HEK293 (cell line): ENCODE measurements around the gene HOXD1.

Experiments
- CTCF ChIA-PET: fragments of 350-600 bp; formaldehyde crosslinking; extraction: SDS; loops from one replicate; lab custom pipeline; 2021; ENCODE audit warnings: antibody characterized with exemption; lab: Yijun Ruan, JAX
- POLR2A ChIA-PET: fragments of 300-600 bp; formaldehyde crosslinking; extraction: SDS; loops from one replicate; lab custom pipeline; 2020; ENCODE audit warnings: antibody characterized with exemption, inconsistent platforms; lab: Yijun Ruan, JAX
- H3K27ac ChIP-seq: fragments of 200-500 bp; sonication (Bioruptor generic); 2 replicates; pipeline ENCODE4 v1.5.1; 2014; ENCODE audit warnings: low read depth, low read length, control low read depth, inconsistent platforms; ENCODE audit errors: extremely low read depth
- H3K36me3 ChIP-seq, 2 experiments: fragments of 200-500 bp in 1 of 2; sonication (Bioruptor generic) in 1 of 2; 1 replicate in 1 of 2; 2 replicates in 1 of 2; pipeline ENCODE4 v1.5.1; 2014 to 2017; ENCODE audit warnings: inconsistent platforms in 2 of 2, low read length in 2 of 2; ENCODE audit not compliant: control insufficient read depth in 2 of 2, insufficient read depth in 1 of 2
- H3K4me1 ChIP-seq: fragments of 200-500 bp; sonication (Bioruptor generic); 2 replicates; pipeline ENCODE4 v1.5.1; 2014; ENCODE audit warnings: mild to moderate bottlenecking, low read length, inconsistent platforms; ENCODE audit not compliant: control insufficient read depth, insufficient read depth
- H3K4me3 ChIP-seq: 2 replicates; pipeline ENCODE4 v1.5.1; 2011; ENCODE audit warnings: low read depth, mild to moderate bottlenecking, control low read depth, low read length, moderate library complexity
- H3K9me3 ChIP-seq: fragments of 200-500 bp; sonication (Bioruptor generic); 2 replicates; pipeline ENCODE4 v1.5.1; 2014; ENCODE audit warnings: low read depth, low read length, inconsistent platforms; ENCODE audit not compliant: control insufficient read depth, insufficient read depth
- GLIS1 ChIP-seq: fragments of 450-650 bp; formaldehyde crosslinking; IDR thresholded peaks from 2 replicates; pipeline ENCODE4 v1.5.1; 2016; ENCODE audit warnings: missing biosample characterization, missing genetic modification characterization
- OSR2 ChIP-seq: fragments of 450-650 bp; formaldehyde crosslinking; IDR thresholded peaks from 2 replicates; pipeline ENCODE4 v1.5.1; 2016; ENCODE audit warnings: missing biosample characterization, missing genetic modification characterization
- SP3 ChIP-seq: fragments of 450-650 bp; formaldehyde crosslinking; IDR thresholded peaks from 2 replicates; pipeline ENCODE4 v1.5.1; 2016; ENCODE audit warnings: missing biosample characterization, missing genetic modification characterization
- ZFP69B ChIP-seq: fragments of 450-650 bp; formaldehyde crosslinking; IDR thresholded peaks from 2 replicates; pipeline ENCODE4 v1.5.1; 2016; ENCODE audit warnings: missing biosample characterization, missing genetic modification characterization
- ZNF132 ChIP-seq: fragments of 450-650 bp; formaldehyde crosslinking; IDR thresholded peaks from 2 replicates; pipeline ENCODE4 v1.5.1; 2017; ENCODE audit warnings: missing biosample characterization, missing genetic modification characterization, borderline replicate concordance
- ZNF138 ChIP-seq: fragments of 450-650 bp; formaldehyde crosslinking; IDR thresholded peaks from 2 replicates; pipeline ENCODE4 v1.5.1; 2016; ENCODE audit warnings: missing biosample characterization, missing genetic modification characterization, borderline replicate concordance
- ZNF140 ChIP-seq: fragments of 450-650 bp; formaldehyde crosslinking; IDR thresholded peaks from 2 replicates; pipeline ENCODE4 v1.5.1; 2016; ENCODE audit warnings: missing biosample characterization, missing genetic modification characterization
- ZNF16 ChIP-seq: fragments of 450-650 bp; formaldehyde crosslinking; IDR thresholded peaks from 2 replicates; pipeline ENCODE4 v1.5.1; 2016; ENCODE audit warnings: low read depth, missing biosample characterization, missing genetic modification characterization
- ZNF24 ChIP-seq: fragments of 450-650 bp; formaldehyde crosslinking; IDR thresholded peaks from 2 replicates; pipeline ENCODE4 v1.5.1; 2016; ENCODE audit warnings: missing biosample characterization, missing genetic modification characterization
- ZNF274 ChIP-seq, 2 experiments: fragments of 200-500 bp in 1 of 2; fragments of 450-650 bp in 1 of 2; sonication (Bioruptor generic) in 1 of 2; formaldehyde crosslinking in 1 of 2; IDR thresholded peaks; 2 replicates each; pipeline versions ENCODE4 v1.5.1 to v1.6.1; 2014 to 2016; ENCODE audit warnings: borderline replicate concordance in 1 of 2, inconsistent platforms in 1 of 2, low read length in 1 of 2, missing biosample characterization in 1 of 2, missing genetic modification characterization in 1 of 2
- ZNF394 ChIP-seq: fragments of 450-650 bp; formaldehyde crosslinking; IDR thresholded peaks from 2 replicates; pipeline ENCODE4 v1.5.1; 2016; ENCODE audit warnings: missing biosample characterization, missing genetic modification characterization, mild to moderate bottlenecking, moderate library complexity, borderline replicate concordance
- ZNF664 ChIP-seq: fragments of 450-650 bp; formaldehyde crosslinking; IDR thresholded peaks from 2 replicates; pipeline ENCODE4 v1.5.1; 2016; ENCODE audit warnings: missing biosample characterization, missing genetic modification characterization
- ZNF76 ChIP-seq: fragments of 450-650 bp; formaldehyde crosslinking; IDR thresholded peaks from 2 replicates; pipeline ENCODE4; 2016; ENCODE audit warnings: low read depth, missing biosample characterization, missing genetic modification characterization, borderline replicate concordance
- ZNF837 ChIP-seq: fragments of 450-650 bp; formaldehyde crosslinking; IDR thresholded peaks from 2 replicates; pipeline ENCODE4 v1.5.1; 2016; ENCODE audit warnings: missing biosample characterization, missing genetic modification characterization
- TF ChIP-seq, protein P1 (sequence below): fragments of 450-650 bp; formaldehyde crosslinking; IDR thresholded peaks from 2 replicates; pipeline ENCODE4 v1.5.1; 2017; ENCODE audit warnings: missing biosample characterization, missing genetic modification characterization
- TF ChIP-seq, protein P2 (sequence below): fragments of 450-650 bp; formaldehyde crosslinking; IDR thresholded peaks from 2 replicates; pipeline ENCODE4 v1.5.1; 2016; ENCODE audit warnings: missing biosample characterization, missing genetic modification characterization
- TF ChIP-seq, protein P3 (sequence below): fragments of 450-650 bp; formaldehyde crosslinking; conservative IDR thresholded peaks from 2 replicates; pipeline ENCODE4 v1.5.1; 2016; ENCODE audit warnings: low read depth, missing biosample characterization, missing genetic modification characterization
- TF ChIP-seq, protein P4 (sequence below): fragments of 450-650 bp; formaldehyde crosslinking; IDR thresholded peaks from 2 replicates; pipeline ENCODE4 v1.5.1; 2016; ENCODE audit warnings: missing biosample characterization, missing genetic modification characterization
- TF ChIP-seq, protein P5 (sequence below): fragments of 450-650 bp; formaldehyde crosslinking; IDR thresholded peaks from 2 replicates; pipeline ENCODE4 v1.5.1; 2017; ENCODE audit warnings: missing biosample characterization, missing genetic modification characterization
- TF ChIP-seq, protein P6 (sequence below): fragments of 450-650 bp; formaldehyde crosslinking; IDR thresholded peaks from 2 replicates; pipeline ENCODE4 v1.5.1; 2016; ENCODE audit warnings: missing biosample characterization, missing genetic modification characterization

HOXD1 gene

DNA sequence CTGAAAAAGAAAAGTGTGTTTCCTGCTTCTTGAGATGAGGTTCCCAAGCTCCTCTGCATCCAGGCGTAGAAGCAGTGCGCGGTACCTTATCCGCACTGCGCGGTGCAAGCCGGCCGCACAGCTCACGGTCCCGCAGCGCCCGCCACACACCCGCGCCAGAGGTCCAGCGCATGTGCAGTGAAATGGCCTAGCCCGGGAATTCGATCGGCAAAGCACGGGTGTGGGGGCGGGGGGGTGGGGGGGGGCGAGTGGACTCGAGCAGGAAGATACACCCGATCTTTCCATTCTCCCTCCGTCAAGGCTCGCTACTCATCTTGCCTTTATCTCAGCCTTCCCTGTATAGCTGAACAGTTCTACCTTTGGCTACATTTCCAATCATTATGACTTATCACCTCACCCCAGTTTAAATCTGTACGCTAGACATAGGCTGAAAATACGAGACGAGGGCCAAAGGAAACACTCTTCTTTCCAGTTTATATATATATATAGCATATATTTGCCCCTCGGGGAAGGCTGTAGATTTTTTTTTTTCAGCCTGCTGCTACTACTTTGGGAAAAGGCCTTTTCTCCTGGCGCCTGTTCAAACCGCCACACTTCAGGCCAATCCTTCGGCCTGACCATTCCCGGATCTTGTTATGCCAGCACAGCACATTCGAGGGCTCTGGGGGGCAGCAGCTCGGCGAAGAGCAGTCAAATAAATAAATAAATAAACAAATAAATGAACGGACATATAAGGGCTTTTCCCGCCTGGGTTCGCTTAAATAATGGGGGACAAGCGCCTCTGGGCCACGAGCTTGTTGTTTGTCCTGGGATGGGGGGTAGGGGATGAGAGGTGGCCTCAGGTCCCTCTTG lies 48.6 kb upstream of the HOXD1 start:
- POLR2A ChIA-PET = interaction anchor here (0.7 to 1.5 kb wide), 5 partner anchors 16 to 499 kb away, joined by 3 to 4 read pairs (median 3); partner anchors contain the start of gene MTX2
- no peaks in the 10 kb centered on the region for H3K9me3 ChIP-seq
- peak overlapping the region; percentile 60; the same call in 1 of the 2 replicates for H3K27ac ChIP-seq
- H3K4me3 ChIP-seq = no peak overlapping the region; the same call in 1 of the 2 replicates
- TF ChIP-seq, protein P1, sequence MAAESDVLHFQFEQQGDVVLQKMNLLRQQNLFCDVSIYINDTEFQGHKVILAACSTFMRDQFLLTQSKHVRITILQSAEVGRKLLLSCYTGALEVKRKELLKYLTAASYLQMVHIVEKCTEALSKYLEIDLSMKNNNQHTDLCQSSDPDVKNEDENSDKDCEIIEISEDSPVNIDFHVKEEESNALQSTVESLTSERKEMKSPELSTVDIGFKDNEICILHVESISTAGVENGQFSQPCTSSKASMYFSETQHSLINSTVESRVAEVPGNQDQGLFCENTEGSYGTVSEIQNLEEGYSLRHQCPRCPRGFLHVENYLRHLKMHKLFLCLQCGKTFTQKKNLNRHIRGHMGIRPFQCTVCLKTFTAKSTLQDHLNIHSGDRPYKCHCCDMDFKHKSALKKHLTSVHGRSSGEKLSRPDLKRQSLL (tag by site-specific recombination) = no peak
- TF ChIP-seq ZNF837 (tag by site-specific recombination) (no peak), SP3 (tag by site-specific recombination) (no peak), ZNF664 (tag by site-specific recombination) (no peak), ZNF394 (tag by site-specific recombination) (no peak), ZNF24 (tag by site-specific recombination) (no peak), GLIS1 (tag by site-specific recombination) (no peak), ZNF16 (tag by site-specific recombination) (no peak), ZNF138 (no peak), ZNF76 (tag by site-specific recombination) (no peak), ZNF132 (no peak), ZFP69B (tag by site-specific recombination) (no peak), OSR2 (tag by site-specific recombination) (no peak), ZNF140 (tag by site-specific recombination) (no peak), ZNF274 (IDR thresholded peaks at IDR 0.05; ENCODE audit: low read length) (no peak), ZNF274 (tag by site-specific recombination; IDR thresholded peaks at IDR 0.05; ENCODE audit: borderline replicate concordance) (no peak)
- TF ChIP-seq, protein P2, sequence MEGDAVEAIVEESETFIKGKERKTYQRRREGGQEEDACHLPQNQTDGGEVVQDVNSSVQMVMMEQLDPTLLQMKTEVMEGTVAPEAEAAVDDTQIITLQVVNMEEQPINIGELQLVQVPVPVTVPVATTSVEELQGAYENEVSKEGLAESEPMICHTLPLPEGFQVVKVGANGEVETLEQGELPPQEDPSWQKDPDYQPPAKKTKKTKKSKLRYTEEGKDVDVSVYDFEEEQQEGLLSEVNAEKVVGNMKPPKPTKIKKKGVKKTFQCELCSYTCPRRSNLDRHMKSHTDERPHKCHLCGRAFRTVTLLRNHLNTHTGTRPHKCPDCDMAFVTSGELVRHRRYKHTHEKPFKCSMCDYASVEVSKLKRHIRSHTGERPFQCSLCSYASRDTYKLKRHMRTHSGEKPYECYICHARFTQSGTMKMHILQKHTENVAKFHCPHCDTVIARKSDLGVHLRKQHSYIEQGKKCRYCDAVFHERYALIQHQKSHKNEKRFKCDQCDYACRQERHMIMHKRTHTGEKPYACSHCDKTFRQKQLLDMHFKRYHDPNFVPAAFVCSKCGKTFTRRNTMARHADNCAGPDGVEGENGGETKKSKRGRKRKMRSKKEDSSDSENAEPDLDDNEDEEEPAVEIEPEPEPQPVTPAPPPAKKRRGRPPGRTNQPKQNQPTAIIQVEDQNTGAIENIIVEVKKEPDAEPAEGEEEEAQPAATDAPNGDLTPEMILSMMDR = no peak
- TF ChIP-seq, protein P3, sequence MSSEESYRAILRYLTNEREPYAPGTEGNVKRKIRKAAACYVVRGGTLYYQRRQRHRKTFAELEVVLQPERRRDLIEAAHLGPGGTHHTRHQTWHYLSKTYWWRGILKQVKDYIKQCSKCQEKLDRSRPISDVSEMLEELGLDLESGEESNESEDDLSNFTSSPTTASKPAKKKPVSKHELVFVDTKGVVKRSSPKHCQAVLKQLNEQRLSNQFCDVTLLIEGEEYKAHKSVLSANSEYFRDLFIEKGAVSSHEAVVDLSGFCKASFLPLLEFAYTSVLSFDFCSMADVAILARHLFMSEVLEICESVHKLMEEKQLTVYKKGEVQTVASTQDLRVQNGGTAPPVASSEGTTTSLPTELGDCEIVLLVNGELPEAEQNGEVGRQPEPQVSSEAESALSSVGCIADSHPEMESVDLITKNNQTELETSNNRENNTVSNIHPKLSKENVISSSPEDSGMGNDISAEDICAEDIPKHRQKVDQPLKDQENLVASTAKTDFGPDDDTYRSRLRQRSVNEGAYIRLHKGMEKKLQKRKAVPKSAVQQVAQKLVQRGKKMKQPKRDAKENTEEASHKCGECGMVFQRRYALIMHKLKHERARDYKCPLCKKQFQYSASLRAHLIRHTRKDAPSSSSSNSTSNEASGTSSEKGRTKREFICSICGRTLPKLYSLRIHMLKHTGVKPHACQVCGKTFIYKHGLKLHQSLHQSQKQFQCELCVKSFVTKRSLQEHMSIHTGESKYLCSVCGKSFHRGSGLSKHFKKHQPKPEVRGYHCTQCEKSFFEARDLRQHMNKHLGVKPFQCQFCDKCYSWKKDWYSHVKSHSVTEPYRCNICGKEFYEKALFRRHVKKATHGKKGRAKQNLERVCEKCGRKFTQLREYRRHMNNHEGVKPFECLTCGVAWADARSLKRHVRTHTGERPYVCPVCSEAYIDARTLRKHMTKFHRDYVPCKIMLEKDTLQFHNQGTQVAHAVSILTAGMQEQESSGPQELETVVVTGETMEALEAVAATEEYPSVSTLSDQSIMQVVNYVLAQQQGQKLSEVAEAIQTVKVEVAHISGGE (tag by site-specific recombination) = no peak
- TF ChIP-seq, protein P4, sequence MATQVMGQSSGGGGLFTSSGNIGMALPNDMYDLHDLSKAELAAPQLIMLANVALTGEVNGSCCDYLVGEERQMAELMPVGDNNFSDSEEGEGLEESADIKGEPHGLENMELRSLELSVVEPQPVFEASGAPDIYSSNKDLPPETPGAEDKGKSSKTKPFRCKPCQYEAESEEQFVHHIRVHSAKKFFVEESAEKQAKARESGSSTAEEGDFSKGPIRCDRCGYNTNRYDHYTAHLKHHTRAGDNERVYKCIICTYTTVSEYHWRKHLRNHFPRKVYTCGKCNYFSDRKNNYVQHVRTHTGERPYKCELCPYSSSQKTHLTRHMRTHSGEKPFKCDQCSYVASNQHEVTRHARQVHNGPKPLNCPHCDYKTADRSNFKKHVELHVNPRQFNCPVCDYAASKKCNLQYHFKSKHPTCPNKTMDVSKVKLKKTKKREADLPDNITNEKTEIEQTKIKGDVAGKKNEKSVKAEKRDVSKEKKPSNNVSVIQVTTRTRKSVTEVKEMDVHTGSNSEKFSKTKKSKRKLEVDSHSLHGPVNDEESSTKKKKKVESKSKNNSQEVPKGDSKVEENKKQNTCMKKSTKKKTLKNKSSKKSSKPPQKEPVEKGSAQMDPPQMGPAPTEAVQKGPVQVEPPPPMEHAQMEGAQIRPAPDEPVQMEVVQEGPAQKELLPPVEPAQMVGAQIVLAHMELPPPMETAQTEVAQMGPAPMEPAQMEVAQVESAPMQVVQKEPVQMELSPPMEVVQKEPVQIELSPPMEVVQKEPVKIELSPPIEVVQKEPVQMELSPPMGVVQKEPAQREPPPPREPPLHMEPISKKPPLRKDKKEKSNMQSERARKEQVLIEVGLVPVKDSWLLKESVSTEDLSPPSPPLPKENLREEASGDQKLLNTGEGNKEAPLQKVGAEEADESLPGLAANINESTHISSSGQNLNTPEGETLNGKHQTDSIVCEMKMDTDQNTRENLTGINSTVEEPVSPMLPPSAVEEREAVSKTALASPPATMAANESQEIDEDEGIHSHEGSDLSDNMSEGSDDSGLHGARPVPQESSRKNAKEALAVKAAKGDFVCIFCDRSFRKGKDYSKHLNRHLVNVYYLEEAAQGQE (tag by site-specific recombination) = no peak
- TF ChIP-seq, protein P5, sequence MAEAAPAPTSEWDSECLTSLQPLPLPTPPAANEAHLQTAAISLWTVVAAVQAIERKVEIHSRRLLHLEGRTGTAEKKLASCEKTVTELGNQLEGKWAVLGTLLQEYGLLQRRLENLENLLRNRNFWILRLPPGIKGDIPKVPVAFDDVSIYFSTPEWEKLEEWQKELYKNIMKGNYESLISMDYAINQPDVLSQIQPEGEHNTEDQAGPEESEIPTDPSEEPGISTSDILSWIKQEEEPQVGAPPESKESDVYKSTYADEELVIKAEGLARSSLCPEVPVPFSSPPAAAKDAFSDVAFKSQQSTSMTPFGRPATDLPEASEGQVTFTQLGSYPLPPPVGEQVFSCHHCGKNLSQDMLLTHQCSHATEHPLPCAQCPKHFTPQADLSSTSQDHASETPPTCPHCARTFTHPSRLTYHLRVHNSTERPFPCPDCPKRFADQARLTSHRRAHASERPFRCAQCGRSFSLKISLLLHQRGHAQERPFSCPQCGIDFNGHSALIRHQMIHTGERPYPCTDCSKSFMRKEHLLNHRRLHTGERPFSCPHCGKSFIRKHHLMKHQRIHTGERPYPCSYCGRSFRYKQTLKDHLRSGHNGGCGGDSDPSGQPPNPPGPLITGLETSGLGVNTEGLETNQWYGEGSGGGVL (tag by site-specific recombination) = no peak
- TF ChIP-seq, protein P6, sequence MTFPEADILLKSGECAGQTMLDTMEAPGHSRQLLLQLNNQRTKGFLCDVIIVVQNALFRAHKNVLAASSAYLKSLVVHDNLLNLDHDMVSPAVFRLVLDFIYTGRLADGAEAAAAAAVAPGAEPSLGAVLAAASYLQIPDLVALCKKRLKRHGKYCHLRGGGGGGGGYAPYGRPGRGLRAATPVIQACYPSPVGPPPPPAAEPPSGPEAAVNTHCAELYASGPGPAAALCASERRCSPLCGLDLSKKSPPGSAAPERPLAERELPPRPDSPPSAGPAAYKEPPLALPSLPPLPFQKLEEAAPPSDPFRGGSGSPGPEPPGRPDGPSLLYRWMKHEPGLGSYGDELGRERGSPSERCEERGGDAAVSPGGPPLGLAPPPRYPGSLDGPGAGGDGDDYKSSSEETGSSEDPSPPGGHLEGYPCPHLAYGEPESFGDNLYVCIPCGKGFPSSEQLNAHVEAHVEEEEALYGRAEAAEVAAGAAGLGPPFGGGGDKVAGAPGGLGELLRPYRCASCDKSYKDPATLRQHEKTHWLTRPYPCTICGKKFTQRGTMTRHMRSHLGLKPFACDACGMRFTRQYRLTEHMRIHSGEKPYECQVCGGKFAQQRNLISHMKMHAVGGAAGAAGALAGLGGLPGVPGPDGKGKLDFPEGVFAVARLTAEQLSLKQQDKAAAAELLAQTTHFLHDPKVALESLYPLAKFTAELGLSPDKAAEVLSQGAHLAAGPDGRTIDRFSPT = no peak
- peaks cover 13% of the 10 kb centered on the region for H3K4me1 ChIP-seq
- no peaks in the 10 kb centered on the region for H3K36me3 ChIP-seq
- CTCF ChIA-PET = interaction anchor here (0.5 to 7.5 kb wide), 59 partner anchors 9 to 1149 kb away, joined by 3 to 104 read pairs (median 4); partner anchors contain the start of genes HOXD4 and MTX2
